WERI-Rb-1 (cell line): Measurements from ENCODE around the gene PDLIM1.
A peak's percentile ranks its signal among the peaks of the same experiment; 100 is the strongest.
"Not testable (repeated sequence)": the region's sequence is repeated elsewhere in the genome, so short reads cannot be mapped to it uniquely, and the experiment has no call there.

Experiments
- DNase-seq: peaks from one replicate; pipeline ENCODE4 v3.0.0-alpha.2; 2020
- H3K27ac ChIP-seq: fragments of 250-450 bp; sonication (Bioruptor Pico); 2 replicates; pipeline ENCODE4 v1.5.1; 2020; ENCODE audit warnings: mild to moderate bottlenecking, moderate library complexity
- H3K27me3 ChIP-seq: fragments of 250-450 bp; sonication (Bioruptor Pico); 2 replicates; pipeline ENCODE4 v1.5.1; 2021; ENCODE audit warnings: mild to moderate bottlenecking, low read depth, moderate library complexity; ENCODE audit not compliant: insufficient read depth, severe bottlenecking
- H3K36me3 ChIP-seq: fragments of 250-450 bp; sonication (Bioruptor Pico); 2 replicates; pipeline ENCODE4 v1.5.1; 2020; ENCODE audit warnings: mild to moderate bottlenecking, moderate library complexity
- H3K4me3 ChIP-seq: 2 replicates; pipeline ENCODE4 v1.5.1; 2011; ENCODE audit warnings: low read depth, mild to moderate bottlenecking, control low read depth, low read length
- H3K9me3 ChIP-seq: fragments of 250-450 bp; sonication (Bioruptor Pico); 2 replicates; pipeline ENCODE4 v1.5.1; 2021; ENCODE audit warnings: mild to moderate bottlenecking, moderate library complexity; ENCODE audit not compliant: severe bottlenecking
- CTCF ChIP-seq: IDR thresholded peaks from 2 replicates; pipeline ENCODE4 v1.5.1; 2011; ENCODE audit warnings: low read depth, mild to moderate bottlenecking, control low read depth, inconsistent platforms, low read length

PDLIM1 gene

GRCh38 chr10:95235676-95236067 lies 55.1 kb downstream of the PDLIM1 start:
- Histone ChIP-seq H3K36me3 (peaks cover 58% of the 10 kb centered on the region), H3K4me3 (no peak overlapping the region), H3K27ac (no peak overlapping the region), H3K27me3 (no peaks in the 10 kb centered on the region), H3K9me3 (no peaks in the 10 kb centered on the region)
- DNase-seq = no peak
- no peak for TF ChIP-seq CTCF

GRCh38 chr10:95234951-95235350 lies 55.9 kb downstream of the PDLIM1 start:
- TF ChIP-seq CTCF = no peak
- Histone ChIP-seq H3K27ac (no peak overlapping the region), H3K36me3 (peaks cover 51% of the 10 kb centered on the region), H3K27me3 (no peaks in the 10 kb centered on the region), H3K4me3 (no peak overlapping the region), H3K9me3 (no peaks in the 10 kb centered on the region)
- DNase-seq = no peak

- no peaks in the 10 kb centered on the region for H3K27me3 ChIP-seq
- TF ChIP-seq CTCF = no peak
- no peak overlapping the region for H3K4me3 ChIP-seq
- peaks cover 43% of the 10 kb centered on the region for H3K36me3 ChIP-seq
- no peak for DNase-seq
- H3K27ac ChIP-seq = no peak overlapping the region
- H3K9me3 ChIP-seq = no peaks in the 10 kb centered on the region
These were observed 57.3 kb downstream of the PDLIM1 start for GRCh38 chr10:95233377-95234034.

DNA sequence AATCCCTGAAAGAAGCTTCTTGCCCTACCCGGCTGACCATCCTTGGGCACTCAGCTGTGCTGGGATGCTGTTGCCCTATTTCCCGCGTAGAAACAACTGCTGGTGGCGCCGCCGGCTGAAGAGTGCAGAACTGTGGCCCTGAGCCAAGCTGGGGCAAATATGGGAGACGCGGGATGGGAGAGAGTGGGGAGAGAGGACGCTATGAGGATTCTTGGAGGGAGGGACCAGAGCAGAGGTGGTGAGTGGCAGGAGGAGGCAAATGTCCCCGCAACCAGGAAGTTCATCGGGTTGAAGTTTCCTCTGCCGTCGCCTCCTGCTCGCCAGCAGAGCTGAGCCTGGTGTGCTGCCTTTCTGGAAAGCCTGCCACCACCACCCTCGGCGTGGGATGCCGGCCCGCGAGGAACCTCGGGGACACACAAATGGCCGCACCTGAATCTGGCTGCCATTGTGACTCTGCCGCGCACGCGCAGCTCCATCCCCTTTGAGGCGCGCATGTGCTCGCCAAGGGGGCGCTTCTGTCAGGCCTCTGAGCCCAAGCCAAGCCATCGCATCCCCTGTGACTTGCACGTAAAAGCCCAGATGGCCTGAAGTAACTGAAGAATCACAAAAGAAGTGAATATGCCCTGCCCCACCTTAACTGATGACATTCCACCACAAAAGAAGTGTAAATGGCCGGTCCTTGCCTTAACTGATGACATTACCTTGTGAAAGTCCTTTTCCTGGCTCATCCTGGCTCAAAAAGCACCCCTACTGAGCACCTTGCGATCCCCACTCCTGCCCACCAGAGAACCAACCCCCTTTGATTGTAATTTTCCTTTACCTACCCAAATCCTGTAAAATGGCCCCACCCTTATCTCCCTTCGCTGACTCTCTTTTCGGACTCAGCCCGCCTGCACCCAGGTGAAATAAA lies 59.9 kb downstream of the PDLIM1 start:
- peak; percentile 37 for DNase-seq
- Histone ChIP-seq H3K4me3 (peak overlapping the region; percentile 7), H3K36me3 (peaks cover 22% of the 10 kb centered on the region), H3K27ac (peak overlapping the region; percentile 25; the same call in 1 of the 2 replicates)
- not testable (repeated sequence) for H3K27me3 ChIP-seq, H3K9me3 ChIP-seq

GRCh38 chr10:95229724-95230627 lies 60.8 kb downstream of the PDLIM1 start:
- peaks cover 18% of the 10 kb centered on the region for H3K36me3 ChIP-seq
- H3K27me3 ChIP-seq = no peaks in the 10 kb centered on the region
- no peak overlapping the region for H3K27ac ChIP-seq
- no peaks in the 10 kb centered on the region for H3K9me3 ChIP-seq
- H3K4me3 ChIP-seq = no peak overlapping the region
- TF ChIP-seq CTCF = no peak
- DNase-seq = no peak

GRCh38 chr10:95228934-95229723 lies 61.7 kb downstream of the PDLIM1 start:
- H3K4me3 ChIP-seq, H3K36me3 ChIP-seq, H3K27me3 ChIP-seq, H3K27ac ChIP-seq, DNase-seq, H3K9me3 ChIP-seq: not testable (repeated sequence)
